Glutamatergic neuron (in vitro differentiated cells): ENCODE measurements around the gene SYPL1. TPM values are rescaled to one million over a fixed set of nuclear protein-coding genes. Genes with fewer than 3 reads are reported as not detected.

Experiments used
- DNase-seq: peaks from one replicate; pipeline ENCODE4 v3.0.0; 2022
- H3K27ac Mint-ChIP-seq: one replicate; pipeline ENCODE4 v1.8.0; 2020; ENCODE audit warnings: mild to moderate bottlenecking, mixed read lengths, inconsistent platforms; ENCODE audit not compliant: unreplicated experiment
- H3K27me3 Mint-ChIP-seq: one replicate; pipeline ENCODE4 v1.8.0; 2020; ENCODE audit warnings: mild to moderate bottlenecking, moderate library complexity, mixed read lengths, inconsistent platforms; ENCODE audit not compliant: unreplicated experiment
- H3K36me3 Mint-ChIP-seq: one replicate; pipeline ENCODE4 v1.8.0; 2020; ENCODE audit warnings: mild to moderate bottlenecking, mixed read lengths, inconsistent platforms; ENCODE audit not compliant: unreplicated experiment
- H3K4me1 Mint-ChIP-seq: one replicate; pipeline ENCODE4 v1.8.0; 2020; ENCODE audit warnings: mild to moderate bottlenecking, low read depth, mixed read lengths, inconsistent platforms; ENCODE audit not compliant: unreplicated experiment
- H3K4me3 Mint-ChIP-seq: one replicate; pipeline ENCODE4 v1.8.0; 2020; ENCODE audit warnings: mild to moderate bottlenecking, mixed read lengths, inconsistent platforms; ENCODE audit not compliant: unreplicated experiment
- H3K9me3 Mint-ChIP-seq: one replicate; pipeline ENCODE4 v1.8.0; 2020; ENCODE audit warnings: mild to moderate bottlenecking, moderate library complexity, mixed read lengths, inconsistent platforms; ENCODE audit not compliant: unreplicated experiment
- total RNA-seq: library from RNA; stranded (reverse); fragmentation: NEBNext Ultra II Directional; extraction: Animal tissue kit (Norgen Biotek cat#: 25700); gene quantifications from one replicate; pipeline ENCODE4 v1.2.1, GENCODE V29; 2021; ENCODE audit not compliant: unreplicated experiment
- TF ChIP-seq, protein P1 (sequence below): fragments of 200-600 bp; sonication (generic); IDR thresholded peaks from one replicate; pipeline ENCODE4 v1.5.0; 2021; ENCODE audit not compliant: partially characterized antibody, unreplicated experiment

The SYPL1 gene
- total RNA-seq, 1 donor from 2014 or later: 10.0 TPM

DNA sequence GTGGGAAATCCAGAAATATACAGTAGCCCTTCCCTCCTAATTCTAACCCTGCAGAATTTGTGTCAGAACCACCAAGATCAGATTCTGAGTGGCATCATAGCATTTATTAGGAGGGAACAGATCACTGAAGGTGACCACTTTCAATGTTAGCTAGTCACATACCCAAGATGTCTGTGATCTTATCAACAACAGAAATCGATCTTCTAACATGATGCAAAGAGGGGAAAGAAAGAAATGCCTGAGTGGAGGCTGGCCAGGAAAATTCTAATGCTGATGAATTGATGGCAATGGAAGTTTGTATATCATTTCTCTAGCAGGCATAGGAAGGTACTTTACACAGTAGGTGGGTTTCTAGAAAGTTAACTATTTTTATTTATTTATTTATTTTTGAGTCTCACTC lies 10.6 kb upstream of the SYPL1 start:
- Mint-ChIP-seq H3K36me3 (no peaks in the 10 kb centered on the region), H3K27me3 (no peaks in the 10 kb centered on the region), H3K27ac (no peak overlapping the region), H3K4me3 (no peak overlapping the region), H3K4me1 (no peaks in the 10 kb centered on the region), H3K9me3 (no peaks in the 10 kb centered on the region)
- TF ChIP-seq, protein P1, sequence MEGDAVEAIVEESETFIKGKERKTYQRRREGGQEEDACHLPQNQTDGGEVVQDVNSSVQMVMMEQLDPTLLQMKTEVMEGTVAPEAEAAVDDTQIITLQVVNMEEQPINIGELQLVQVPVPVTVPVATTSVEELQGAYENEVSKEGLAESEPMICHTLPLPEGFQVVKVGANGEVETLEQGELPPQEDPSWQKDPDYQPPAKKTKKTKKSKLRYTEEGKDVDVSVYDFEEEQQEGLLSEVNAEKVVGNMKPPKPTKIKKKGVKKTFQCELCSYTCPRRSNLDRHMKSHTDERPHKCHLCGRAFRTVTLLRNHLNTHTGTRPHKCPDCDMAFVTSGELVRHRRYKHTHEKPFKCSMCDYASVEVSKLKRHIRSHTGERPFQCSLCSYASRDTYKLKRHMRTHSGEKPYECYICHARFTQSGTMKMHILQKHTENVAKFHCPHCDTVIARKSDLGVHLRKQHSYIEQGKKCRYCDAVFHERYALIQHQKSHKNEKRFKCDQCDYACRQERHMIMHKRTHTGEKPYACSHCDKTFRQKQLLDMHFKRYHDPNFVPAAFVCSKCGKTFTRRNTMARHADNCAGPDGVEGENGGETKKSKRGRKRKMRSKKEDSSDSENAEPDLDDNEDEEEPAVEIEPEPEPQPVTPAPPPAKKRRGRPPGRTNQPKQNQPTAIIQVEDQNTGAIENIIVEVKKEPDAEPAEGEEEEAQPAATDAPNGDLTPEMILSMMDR: no peak
- no peak for DNase-seq

DNA sequence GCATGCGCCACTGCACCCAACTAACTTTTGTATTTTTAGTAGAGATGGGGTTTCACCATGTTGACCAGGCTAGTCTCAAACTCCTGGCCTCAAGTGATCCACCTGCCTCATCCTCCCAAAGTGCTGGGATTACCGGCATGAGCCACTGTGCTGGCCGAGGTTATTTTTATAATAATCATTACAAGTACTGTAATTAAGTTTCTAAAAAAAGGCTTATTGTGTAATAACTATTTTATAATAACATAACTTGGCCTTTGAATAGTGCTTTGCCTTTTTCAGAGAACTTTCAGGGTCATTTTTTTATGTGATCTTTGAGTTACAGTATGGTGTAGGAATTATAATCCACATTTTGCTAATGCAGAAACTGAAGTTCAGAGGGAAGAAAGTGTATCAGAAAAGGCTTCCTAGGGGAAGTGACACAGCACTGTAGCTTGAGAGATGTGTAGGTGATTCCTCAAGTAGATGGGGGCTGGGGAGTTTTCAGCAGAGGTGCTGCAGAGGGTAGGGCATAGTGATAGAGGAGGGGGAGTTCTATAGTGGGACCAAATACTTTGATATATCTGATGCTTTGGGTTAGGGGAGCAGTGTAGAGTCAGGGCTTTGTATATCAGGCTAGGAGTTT lies 9.2 kb upstream of the SYPL1 start:
- TF ChIP-seq, protein P1: no peak

DNA sequence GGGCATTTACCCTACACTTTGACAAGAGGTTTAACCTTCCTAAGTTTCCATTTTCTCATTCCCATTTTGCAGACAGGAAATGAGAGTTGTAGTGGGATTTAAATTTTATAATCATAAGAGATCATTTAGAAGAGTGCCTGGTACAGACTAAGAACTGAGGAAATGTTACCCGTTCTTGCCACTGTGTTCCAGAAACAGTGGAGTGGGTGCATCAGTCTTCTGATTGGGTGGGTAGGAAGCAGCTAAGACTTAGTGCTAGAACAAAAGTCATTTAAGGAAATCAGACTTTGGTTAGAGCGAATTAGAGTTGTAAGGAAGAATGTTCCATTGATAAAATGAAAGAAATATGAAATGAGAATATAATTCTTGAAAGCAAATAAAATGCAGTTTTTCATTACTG lies 8.4 kb upstream of the SYPL1 start:
- H3K9me3 Mint-ChIP-seq: no peaks in the 10 kb centered on the region
- DNase-seq: no peak
- no peak overlapping the region for H3K4me3 Mint-ChIP-seq
- TF ChIP-seq, protein P1: no peak
- H3K27me3 Mint-ChIP-seq: no peaks in the 10 kb centered on the region
- H3K4me1 Mint-ChIP-seq: no peaks in the 10 kb centered on the region
- no peaks in the 10 kb centered on the region for H3K36me3 Mint-ChIP-seq
- no peak overlapping the region for H3K27ac Mint-ChIP-seq

More for the DNA sequence above, 9.2 kb upstream of the SYPL1 start:
- no peaks in the 10 kb centered on the region for H3K4me1 Mint-ChIP-seq
- no peak overlapping the region for H3K27ac Mint-ChIP-seq
- DNase-seq: no peak
- no peaks in the 10 kb centered on the region for H3K36me3 Mint-ChIP-seq
- no peaks in the 10 kb centered on the region for H3K27me3 Mint-ChIP-seq
- H3K9me3 Mint-ChIP-seq: no peaks in the 10 kb centered on the region
- H3K4me3 Mint-ChIP-seq: no peak overlapping the region

DNA sequence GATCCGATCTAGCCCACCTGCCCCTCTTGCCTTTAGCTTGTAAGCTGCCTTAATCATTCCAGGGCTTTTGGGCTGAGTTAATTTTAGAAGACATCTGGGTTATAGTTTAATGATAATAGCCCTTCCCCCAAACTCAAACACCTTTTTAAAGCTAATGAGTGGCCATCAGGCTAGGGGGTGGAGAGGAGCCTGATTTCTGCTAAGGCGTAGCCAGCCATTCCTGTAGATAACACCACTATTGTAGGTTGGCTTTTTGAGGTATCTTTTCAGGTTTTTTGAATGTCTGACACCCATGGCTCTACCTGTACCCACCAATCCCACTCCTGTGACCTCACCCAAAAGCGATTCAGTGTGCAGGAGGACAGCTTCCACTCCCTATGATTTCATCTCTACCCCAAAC lies 7.6 kb upstream of the SYPL1 start:
- no peaks in the 10 kb centered on the region for H3K36me3 Mint-ChIP-seq
- no peak overlapping the region for H3K4me3 Mint-ChIP-seq
- no peaks in the 10 kb centered on the region for H3K27me3 Mint-ChIP-seq
- TF ChIP-seq, protein P1: no peak
- H3K4me1 Mint-ChIP-seq: no peaks in the 10 kb centered on the region
- no peak overlapping the region for H3K27ac Mint-ChIP-seq
- DNase-seq: no peak
- H3K9me3 Mint-ChIP-seq: no peaks in the 10 kb centered on the region

DNA sequence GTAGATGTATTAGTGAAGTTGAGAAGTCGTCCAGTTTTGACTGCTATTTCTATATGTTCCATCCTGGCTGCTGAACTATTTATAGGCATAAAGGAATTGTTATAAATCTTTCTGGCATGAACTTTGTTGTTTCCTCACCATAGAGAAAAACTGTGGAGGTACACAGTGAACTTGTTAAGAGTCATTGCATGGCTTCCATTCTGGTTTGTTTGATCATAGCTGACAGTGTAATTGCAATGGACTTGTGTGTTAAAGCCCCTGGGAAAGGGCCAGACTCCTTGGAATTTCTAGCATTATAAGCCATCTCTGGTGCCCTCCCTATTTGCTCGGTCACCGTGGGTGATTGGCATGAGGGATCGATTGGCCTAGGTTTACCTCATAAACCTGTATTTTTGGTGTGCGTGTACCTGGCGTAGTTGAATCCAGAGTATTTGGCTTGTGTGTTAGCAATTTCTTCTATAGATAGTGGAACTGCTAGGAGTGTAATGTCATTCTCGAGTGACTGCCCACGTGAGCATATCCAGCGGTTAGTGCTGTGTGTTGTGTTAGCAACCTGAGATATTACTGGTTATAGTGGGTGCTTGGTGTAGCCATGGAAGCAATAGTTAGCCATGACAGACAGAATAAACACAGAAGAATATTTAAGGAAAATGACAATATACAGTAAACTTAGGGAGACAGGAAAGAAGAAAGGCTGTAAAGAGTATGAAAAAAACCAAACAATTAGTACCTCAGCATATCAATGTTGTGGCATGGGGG lies 5.9 kb upstream of the SYPL1 start:
- TF ChIP-seq, protein P1: no peak
- H3K9me3 Mint-ChIP-seq: no peaks in the 10 kb centered on the region
- no peak for DNase-seq
- no peak overlapping the region for H3K4me3 Mint-ChIP-seq
- H3K4me1 Mint-ChIP-seq: no peaks in the 10 kb centered on the region
- no peak overlapping the region for H3K27ac Mint-ChIP-seq
- no peaks in the 10 kb centered on the region for H3K36me3 Mint-ChIP-seq
- H3K27me3 Mint-ChIP-seq: no peaks in the 10 kb centered on the region
